HG02623 (cell line): ENCODE results near the gene CAPN5.

ENCODE experiments used
- ATAC-seq: cut with Tn5 transposase; IDR thresholded peaks from one replicate; pipeline ENCODE4 v1.9.1; 2021; ENCODE audit warnings: moderate library complexity; ENCODE audit not compliant: unreplicated experiment

Gene CAPN5

GRCh38 chr11:77063861-77064260, 2.9 kb upstream of the CAPN5 start:
- ATAC-seq = no peak

GRCh38 chr11:77064648-77065217, 2.0 kb upstream of the CAPN5 start:
- no peak for ATAC-seq

- ATAC-seq = no peak
Measured at GRCh38 chr11:77065878-77066228, 918 bp upstream of the CAPN5 start.

- no peak for ATAC-seq
Measured at GRCh38 chr11:77067861-77068443, 1.2 kb downstream of the CAPN5 start.

- no peak for ATAC-seq
Measured at GRCh38 chr11:77068457-77069335, 1.9 kb downstream of the CAPN5 start.

- no peak for ATAC-seq
Measured at GRCh38 chr11:77069336-77069968, 2.7 kb downstream of the CAPN5 start.

- ATAC-seq = no peak
Measured at GRCh38 chr11:77069969-77070582, 3.3 kb downstream of the CAPN5 start.

- ATAC-seq = no peak
Measured at GRCh38 chr11:77071077-77071476, 4.3 kb downstream of the CAPN5 start.

GRCh38 chr11:77071671-77072605, 5.2 kb downstream of the CAPN5 start:
- no peak for ATAC-seq

GRCh38 chr11:77072851-77073327, 6.1 kb downstream of the CAPN5 start:
- ATAC-seq = no peak

GRCh38 chr11:77073328-77074001, 6.7 kb downstream of the CAPN5 start:
- ATAC-seq = no peak

GRCh38 chr11:77074205-77074604, 7.4 kb downstream of the CAPN5 start:
- no peak for ATAC-seq

GRCh38 chr11:77074626-77075221, 8.0 kb downstream of the CAPN5 start:
- ATAC-seq = no peak

GRCh38 chr11:77075425-77075905, 8.7 kb downstream of the CAPN5 start:
- ATAC-seq = no peak

GRCh38 chr11:77079666-77080065, 12.9 kb downstream of the CAPN5 start:
- ATAC-seq = no peak

GRCh38 chr11:77080643-77081210, 14.0 kb downstream of the CAPN5 start:
- ATAC-seq = no peak

- ATAC-seq = no peak
Measured at GRCh38 chr11:77081381-77081851, 14.6 kb downstream of the CAPN5 start.
